Fibroblast of the conjunctiva (primary cell): ENCODE results near the gene IREB2.

Experiments used
- DNase-seq: peaks from one replicate; pipeline ENCODE4 v3.0.0-alpha.2; 2010; ENCODE audit warnings: low read depth

The IREB2 gene

GRCh38 chr15:78406016-78406585 is 31.9 kb upstream of the IREB2 start:
- no peak for DNase-seq

DNA sequence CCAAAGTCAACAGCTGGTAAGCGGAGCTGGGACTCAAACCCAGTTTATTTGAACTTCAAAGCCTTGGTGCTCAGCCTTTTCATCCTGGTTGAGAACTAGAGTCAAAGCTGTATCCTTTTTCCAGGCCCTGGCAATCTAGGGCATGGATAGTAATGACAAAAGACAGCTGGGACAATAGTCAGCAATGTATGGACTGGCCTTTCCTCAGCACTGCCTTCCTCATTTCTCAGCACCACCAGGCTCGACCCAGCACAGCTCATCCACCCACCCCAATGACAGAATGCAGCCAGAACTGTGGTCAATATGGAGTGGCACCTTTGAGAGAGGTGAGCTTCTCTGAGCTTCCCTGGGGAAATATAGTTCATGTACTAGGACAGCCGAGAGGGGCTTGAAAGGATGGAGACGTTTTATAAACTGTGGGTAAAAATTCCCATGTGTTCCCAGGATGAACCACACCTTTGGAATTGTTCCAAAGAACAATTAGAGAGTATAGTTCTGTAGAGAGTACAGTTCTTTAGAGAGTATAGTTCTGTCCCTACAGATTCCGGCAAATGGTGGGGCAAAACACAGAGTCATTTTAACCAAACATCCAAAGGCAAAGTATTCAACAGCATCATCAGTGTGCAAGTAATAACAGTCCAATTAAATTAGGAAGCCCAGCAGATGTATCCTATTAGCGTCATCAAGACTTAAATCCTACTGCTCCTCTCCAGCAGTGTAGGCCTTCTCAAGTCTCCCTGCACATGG is 30.2 kb upstream of the IREB2 start:
- no peak for DNase-seq

DNA sequence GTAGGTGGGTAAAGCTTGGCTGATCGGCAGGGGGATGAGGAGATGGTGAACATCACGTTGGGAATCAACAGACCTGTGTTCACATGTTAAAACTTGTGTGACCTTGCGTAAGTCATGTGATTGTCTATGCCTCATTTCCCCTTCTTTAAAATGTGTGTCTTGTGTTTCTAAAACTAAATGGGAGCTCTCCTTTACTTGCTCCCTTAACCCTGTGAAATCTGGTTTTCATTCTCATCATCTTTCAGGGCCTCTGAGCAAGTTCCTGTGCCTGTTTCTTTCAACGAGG is 29.7 kb upstream of the IREB2 start:
- no peak for DNase-seq

GRCh38 chr15:78408961-78409360 is 29.1 kb upstream of the IREB2 start:
- DNase-seq = no peak

DNA sequence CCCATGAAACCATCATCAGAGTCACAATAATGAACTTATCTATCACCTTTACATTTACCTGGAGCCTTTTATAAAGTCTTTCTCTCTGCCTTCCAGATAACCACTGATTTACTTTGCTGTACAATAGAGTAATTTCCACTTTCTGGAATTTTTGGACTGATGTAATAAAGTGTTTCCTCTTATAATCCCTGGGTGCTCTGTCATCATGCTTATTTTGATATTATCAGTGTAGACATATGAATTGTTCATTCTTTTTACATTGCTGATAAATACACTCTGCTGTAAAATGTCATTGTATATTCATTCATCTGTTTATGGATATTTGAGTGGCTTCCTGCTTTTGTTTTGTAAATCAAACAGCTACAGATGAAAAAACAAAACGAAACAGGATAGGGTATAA is 27.0 kb upstream of the IREB2 start:
- DNase-seq = no peak

- no peak for DNase-seq
These were observed 23.3 kb upstream of the IREB2 start for GRCh38 chr15:78414621-78415250.

GRCh38 chr15:78415284-78415683 is 22.7 kb upstream of the IREB2 start:
- no peak for DNase-seq

DNA sequence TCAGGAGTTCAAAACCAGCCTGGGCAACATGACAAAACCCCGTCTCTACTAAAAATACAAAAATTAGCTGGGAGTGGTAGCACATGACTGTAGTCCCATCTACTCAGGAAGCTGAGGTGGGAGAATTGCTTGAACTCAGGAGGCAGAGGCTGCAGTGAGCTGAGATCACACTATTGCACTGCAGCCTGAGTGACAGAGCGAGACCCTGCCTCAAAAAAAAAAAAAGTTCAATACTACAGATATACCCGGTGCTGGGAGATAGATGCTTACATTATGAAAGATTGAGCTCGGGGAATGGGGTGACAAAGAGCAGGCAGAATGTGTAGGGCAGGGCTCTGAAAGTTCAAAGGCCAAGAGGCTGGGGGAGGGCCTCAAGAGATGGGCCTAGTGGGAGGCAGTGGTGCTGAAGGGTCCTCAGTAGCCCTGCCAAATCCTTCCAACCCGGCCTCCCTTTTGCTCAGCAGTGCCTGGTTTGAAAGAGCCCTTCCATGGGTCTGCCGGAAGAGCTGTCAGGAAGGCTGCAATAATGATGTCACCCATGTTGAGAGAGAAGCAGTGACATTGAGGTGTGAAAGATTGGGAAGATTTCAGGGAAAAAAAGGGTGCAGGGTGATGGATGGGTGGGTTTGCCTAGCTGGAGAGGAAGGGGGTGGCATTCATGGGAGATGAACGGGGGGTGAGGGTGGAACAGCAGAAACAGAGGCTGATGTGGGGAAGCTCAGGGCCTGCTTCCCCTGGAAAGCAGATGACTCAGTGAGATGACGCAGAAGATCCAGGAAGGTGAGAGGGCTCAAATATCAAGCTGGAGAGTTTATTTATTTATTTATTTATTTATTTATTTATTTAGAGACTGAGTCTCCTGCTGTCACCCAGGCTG is 20.0 kb upstream of the IREB2 start:
- no peak for DNase-seq

- no peak for DNase-seq
These were observed 19.3 kb upstream of the IREB2 start for GRCh38 chr15:78418686-78419085.

DNA sequence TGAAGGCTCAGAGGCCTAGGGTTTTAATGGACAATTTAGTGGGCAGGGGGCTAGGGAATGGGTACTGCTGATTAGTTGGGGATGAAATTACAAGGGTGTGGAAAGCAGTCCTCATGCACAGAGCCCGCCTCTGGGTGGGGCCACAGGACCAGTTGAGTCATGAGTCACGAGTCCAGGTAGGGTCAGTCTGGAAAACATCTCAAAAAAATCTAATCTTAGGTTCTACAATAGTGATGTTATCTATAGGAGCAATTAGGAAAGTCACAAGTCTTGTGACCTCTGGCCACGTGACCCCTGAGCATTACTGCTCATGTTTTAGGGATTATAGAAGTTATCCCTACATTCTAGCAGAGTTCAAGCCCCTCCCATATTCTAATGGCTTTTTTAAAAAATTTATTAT is 18.6 kb upstream of the IREB2 start:
- DNase-seq = no peak

GRCh38 chr15:78420220-78420619 is 17.8 kb upstream of the IREB2 start:
- no peak for DNase-seq

- DNase-seq = no peak
These were observed 17.2 kb upstream of the IREB2 start for GRCh38 chr15:78420766-78421165.

- peak; percentile 47 for DNase-seq
These were observed 16.6 kb upstream of the IREB2 start for GRCh38 chr15:78421238-78421965.

DNA sequence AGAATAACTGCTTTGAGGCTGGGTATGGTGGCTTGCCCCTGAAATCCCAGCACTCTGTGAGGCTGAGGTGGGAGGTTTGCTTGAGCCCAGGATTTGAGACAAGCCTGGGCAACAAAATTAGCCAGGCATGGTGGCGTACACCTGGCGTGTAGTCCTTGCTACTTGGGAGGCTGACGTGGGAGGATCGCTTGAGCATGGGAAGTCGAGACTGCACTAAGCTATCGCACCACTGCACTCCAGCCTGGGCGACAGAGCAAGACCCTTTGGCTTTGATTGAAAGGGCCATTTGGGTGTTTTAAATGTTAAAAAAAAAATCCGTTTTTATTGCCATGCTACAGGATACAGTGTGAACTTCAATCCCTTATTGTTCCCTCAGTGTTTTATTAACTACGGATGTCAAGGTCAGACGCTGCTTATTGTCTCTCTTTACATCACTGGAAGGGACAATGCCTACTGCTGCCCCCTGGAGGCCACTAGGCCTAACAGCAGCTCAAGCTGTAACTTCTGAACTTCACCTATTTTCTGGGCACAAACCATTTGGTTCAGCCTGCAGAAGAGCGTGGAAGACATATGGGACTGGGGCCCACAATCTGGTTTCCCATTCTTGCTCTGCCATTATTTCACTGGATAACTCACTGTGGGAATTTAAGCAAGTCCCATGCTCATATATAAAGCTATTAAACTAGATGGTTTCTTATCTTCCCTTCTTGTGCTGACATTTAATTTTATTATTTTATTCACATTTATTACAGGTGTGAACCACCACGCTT is 15.3 kb upstream of the IREB2 start:
- peak; percentile 49 for DNase-seq

DNA sequence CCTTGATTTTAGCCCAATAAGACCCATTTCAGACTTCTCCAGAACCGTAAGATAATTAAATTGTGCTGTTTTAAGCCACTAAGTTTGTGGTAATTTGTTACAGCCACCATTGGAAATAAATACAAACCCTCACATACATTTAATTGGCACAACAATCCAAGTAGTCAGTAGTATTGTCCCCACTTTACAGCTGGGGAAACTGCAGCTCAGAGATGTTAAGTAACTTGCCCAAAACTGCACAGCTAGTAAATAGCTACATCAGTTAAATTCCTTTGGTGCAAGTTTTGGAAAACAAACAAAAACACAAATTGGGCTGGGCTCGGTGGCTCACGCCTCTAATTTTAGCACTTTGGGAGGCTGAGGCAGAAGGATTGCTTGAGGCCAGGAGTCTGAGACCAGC is 13.3 kb upstream of the IREB2 start:
- DNase-seq = no peak

DNA sequence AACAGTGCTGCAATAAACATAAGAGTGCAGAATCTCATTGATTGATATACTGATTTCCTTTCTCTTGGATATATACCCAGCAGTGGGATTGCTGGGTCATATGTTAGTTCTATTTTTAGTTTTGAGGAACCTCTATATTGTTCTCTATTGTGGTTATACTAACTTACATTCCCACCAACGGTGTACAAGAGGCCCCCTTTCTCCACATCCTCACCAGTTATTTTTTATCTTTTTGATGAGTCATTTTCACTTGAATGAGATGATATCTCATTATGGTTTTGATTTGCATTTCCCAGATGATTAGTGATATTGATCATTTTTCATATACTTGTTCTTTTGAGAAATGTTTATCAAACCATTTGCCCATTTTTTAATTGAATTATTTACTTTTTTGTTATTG is 12.4 kb upstream of the IREB2 start:
- DNase-seq = no peak

- no peak for DNase-seq
These were observed 11.7 kb upstream of the IREB2 start for GRCh38 chr15:78426300-78426699.

DNA sequence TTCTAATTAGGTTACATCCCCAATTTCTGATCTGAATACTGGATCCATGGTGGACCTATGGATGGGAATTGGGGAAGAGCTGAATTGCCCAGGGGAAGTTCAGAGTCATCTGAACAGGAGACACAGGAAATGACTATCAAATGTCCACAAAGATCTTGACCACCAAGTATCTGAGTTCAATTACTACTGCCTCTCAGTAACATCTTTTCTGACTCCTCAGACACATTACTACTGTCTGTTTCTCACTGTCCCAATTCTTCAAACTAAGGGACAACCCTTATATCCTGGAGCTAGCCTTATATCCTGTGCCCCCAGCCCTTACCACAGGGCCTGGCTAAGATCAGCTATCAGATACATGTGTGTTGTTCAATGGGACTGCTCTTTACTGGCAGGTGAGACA is 10.1 kb upstream of the IREB2 start:
- DNase-seq = no peak

- DNase-seq = no peak
These were observed 8.5 kb upstream of the IREB2 start for GRCh38 chr15:78429477-78429876.

DNA sequence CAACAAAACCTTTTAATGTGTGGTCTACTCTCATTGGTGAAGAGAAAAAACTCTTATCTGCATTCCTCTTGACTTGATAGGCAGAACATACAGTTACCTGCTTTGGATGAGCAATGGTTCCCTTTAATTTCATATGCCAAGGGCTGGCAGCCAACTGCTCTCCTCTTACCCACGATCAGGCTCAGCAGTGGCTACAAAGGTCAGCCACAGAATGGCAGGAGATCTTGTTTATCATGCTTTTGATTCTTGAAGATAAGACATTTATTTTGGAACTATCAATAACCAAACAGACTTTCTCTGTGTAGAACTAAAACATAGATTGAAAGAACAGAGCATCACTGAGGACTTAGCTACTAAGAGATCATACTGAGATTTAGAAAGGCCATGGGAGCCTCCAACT is 6.1 kb upstream of the IREB2 start:
- no peak for DNase-seq

GRCh38 chr15:78432664-78433063 is 5.4 kb upstream of the IREB2 start:
- no peak for DNase-seq
